ENCODE measurements around the gene TIMP4.

The TIMP4 gene

DNA sequence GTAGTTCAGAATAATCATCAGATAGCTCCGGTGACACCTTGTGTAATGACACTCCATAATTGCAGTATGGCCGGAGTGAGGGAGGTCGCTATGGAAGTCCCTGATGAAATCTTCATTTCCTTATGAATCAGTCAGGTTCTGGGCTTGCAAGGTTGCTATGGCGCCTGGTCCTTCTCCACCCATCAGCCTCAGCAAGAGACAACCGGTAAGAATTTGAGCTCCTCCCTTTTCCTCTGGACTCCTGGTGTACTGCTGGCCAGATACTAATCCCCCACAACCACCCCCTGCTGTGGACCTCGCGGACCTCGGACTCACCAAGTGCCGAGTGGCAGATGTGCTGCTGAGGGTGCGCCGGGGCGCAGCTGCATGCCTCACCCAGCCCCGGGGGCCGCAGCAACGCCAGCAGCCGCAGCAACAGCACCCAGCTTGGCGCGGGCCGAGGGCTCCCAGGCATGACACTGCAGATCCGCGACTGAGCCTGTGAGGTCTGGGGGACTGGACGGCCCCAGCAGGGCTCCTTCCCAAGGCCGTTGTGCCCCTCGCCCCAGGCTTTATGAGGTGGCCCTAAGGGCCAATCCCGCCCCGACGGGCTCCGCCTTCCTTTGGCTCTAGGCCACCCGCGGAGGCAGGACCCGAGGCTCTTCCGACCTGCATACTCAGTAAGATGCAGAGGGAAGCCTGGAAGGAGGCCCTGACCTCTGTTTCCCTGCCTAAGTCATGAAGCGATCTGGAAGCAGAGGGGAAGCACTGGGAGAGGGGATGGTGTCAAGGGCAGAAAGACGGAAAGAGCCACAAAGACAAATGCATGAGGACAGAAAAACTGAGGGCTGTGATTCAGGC lies at the start of gene TIMP4:
TSS of gene TIMP4 (minus strand) at position 526 of the 840 bp plus-strand sequence. CDS start at position 454, 72 bp downstream.
- DNase-seq (ENCODE audit: extremely low read depth, low read depth), result no peak
- TF ChIP-seq, protein P1, sequence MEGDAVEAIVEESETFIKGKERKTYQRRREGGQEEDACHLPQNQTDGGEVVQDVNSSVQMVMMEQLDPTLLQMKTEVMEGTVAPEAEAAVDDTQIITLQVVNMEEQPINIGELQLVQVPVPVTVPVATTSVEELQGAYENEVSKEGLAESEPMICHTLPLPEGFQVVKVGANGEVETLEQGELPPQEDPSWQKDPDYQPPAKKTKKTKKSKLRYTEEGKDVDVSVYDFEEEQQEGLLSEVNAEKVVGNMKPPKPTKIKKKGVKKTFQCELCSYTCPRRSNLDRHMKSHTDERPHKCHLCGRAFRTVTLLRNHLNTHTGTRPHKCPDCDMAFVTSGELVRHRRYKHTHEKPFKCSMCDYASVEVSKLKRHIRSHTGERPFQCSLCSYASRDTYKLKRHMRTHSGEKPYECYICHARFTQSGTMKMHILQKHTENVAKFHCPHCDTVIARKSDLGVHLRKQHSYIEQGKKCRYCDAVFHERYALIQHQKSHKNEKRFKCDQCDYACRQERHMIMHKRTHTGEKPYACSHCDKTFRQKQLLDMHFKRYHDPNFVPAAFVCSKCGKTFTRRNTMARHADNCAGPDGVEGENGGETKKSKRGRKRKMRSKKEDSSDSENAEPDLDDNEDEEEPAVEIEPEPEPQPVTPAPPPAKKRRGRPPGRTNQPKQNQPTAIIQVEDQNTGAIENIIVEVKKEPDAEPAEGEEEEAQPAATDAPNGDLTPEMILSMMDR (IDR thresholded peaks at IDR 0.05; ENCODE audit: low read depth, low read length), result no peak

DNA sequence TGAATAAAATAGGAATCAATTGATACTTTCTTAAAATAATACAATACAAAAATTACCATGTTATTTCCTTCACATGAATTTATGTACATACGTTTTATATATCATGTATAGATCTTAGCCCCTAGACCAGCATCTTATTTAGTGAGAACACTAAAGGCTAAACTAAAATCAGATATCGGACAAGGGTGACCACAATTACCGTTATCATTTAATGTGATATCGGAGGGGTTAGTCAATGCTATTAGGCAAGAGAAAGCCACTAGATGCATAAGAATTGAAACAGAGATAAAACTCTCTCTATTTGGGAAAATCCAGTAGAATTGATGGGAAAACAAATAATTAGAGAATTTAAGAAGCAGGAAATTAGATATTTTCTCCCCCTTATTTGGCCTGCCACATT lies 46.5 kb upstream of the TIMP4 start:
- TF ChIP-seq, protein P1 (IDR thresholded peaks at IDR 0.05; ENCODE audit: low read depth, low read length), result no peak
- no peak for DNase-seq (ENCODE audit: extremely low read depth, low read depth)

DNA sequence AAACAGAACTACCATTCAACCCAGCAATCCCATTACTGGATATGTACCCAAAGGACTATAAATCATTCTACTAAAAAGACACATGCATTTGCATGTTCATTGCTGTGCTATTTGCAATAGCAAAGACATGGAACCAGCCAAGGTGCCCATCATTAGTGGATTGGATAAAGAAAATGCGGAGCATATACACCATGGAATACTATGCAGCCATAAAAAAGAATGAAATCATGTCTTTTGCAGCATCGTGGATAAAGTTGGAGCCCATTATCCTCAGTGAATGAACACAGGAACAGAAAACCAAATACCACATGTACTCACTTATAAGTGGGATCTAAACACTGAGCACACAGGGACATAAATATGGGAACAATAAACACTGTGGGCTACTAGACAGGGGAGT lies 43.1 kb upstream of the TIMP4 start:
- TF ChIP-seq, protein P1 (IDR thresholded peaks at IDR 0.05; ENCODE audit: low read depth, low read length), result no peak
- no peak for DNase-seq (ENCODE audit: extremely low read depth, low read depth)

DNA sequence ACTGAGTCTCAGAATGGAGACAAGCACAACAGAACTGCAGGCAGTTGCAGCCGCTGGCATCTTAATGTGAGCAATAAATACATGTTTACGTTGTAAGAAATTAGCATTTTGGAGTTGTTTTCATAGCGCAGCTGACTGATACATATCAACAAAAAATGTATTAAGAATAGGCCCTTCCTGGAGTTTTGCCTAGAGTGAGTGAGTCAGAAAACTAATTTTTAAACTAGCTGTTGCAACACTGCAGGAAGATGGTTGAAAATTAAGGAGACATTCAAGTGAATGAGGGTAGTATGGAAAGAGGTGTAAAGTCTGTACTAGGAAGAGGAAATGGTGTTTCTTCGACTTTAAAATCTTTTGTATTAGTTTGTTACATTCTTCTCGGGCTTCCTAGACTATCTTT lies 39.6 kb upstream of the TIMP4 start:
- TF ChIP-seq, protein P1 (IDR thresholded peaks at IDR 0.05; ENCODE audit: low read depth, low read length), result no peak
- DNase-seq (ENCODE audit: extremely low read depth, low read depth), result no peak

DNA sequence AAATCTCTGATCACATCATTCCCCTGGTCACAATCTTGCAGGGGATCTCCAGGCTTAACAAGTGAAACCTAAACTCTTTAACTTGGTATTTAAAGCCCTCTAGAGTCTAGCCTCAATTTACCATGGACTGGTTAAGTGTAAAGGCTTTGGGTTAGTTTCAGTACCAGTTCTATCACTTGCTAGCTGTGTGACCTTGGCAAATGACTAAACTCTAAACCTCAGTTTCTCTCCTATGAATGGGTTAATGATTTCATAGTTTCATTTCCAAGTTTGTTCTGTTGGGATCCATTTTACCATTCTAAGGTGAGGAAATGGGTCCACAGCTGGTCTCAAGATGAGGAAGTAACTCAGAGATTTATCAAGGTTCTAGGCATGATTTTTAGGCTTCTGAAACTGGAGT lies 38.8 kb upstream of the TIMP4 start:
- TF ChIP-seq, protein P1 (IDR thresholded peaks at IDR 0.05; ENCODE audit: low read depth, low read length), result no peak
- no peak for DNase-seq (ENCODE audit: extremely low read depth, low read depth)

DNA sequence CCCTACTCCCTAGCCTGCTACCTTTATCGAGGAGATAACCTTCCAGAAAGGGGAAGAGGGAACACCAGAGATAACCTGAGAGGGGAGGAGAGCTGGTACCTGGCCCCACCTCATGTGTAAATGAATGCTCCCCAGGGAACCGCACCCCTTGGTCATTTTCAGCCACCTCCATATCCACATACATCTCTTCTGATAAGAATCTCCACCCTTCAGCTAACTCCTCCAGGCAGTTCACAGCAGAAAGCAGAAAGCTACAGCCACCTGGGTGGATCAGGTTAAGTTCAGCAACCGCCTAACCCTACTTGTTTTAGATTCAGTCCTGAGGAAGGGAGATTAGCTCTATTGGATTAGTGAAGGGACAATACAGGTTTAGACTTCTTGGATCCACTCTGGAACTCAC lies 38.0 kb upstream of the TIMP4 start:
- TF ChIP-seq, protein P1 (IDR thresholded peaks at IDR 0.05; ENCODE audit: low read depth, low read length), result no peak

DNA sequence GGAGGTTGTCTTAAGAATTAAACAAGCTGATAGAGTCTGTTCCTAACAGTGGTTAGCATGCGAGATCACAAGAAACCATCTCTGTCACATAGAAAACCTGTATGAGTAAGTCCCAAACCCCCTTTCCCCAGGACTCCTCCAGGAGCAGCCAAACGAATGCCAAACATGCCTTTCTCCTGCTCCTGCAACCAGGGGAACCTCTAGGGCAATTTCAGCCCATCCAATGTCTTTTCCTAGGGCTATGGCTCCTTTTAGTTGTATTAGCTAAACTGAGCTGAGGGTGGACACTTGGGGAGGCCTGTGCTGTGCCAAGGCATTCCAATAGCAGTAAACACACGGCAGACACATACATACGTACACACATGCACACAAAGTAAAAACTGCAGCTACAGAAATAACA lies 36.5 kb upstream of the TIMP4 start:
- DNase-seq (ENCODE audit: extremely low read depth, low read depth), result no peak
- TF ChIP-seq, protein P1 (IDR thresholded peaks at IDR 0.05; ENCODE audit: low read depth, low read length), result no peak

More for the DNA sequence above, 38.0 kb upstream of the TIMP4 start:
- DNase-seq (ENCODE audit: extremely low read depth, low read depth), result no peak

Measured in AG09319 (cell line).